HG03354 (cell line): ENCODE data around the gene ROPN1.
"Not testable (repeated sequence)": the region's sequence is repeated elsewhere in the genome, so short reads cannot be mapped to it uniquely, and the experiment has no call there.

ENCODE experiments used
- ATAC-seq: cut with Tn5 transposase; IDR thresholded peaks from one replicate; pipeline ENCODE4 v1.9.1; 2021; ENCODE audit warnings: mild to moderate bottlenecking; ENCODE audit not compliant: unreplicated experiment, poor library complexity, severe bottlenecking

ROPN1 gene

GRCh38 chr3:123991730-123992588 lies at the start of gene ROPN1:
ROPN1 (minus strand) TSS chr3:123992124; CDS start chr3:123980481, 11,643 bp downstream.
- ATAC-seq = peak; percentile 50

GRCh38 chr3:124041553-124041952 lies 49.6 kb upstream of the ROPN1 start:
- ATAC-seq = no peak

GRCh38 chr3:124037326-124037725 lies 45.4 kb upstream of the ROPN1 start:
- no peak for ATAC-seq

GRCh38 chr3:124036214-124036613 lies 44.3 kb upstream of the ROPN1 start:
- not testable (repeated sequence) for ATAC-seq

GRCh38 chr3:124035463-124036121 lies 43.7 kb upstream of the ROPN1 start:
- ATAC-seq = no peak

GRCh38 chr3:124034844-124035152 lies 42.9 kb upstream of the ROPN1 start:
- ATAC-seq = no peak

GRCh38 chr3:124034016-124034843 lies 42.3 kb upstream of the ROPN1 start:
- ATAC-seq = no peak

- ATAC-seq = peak; percentile 25
Measured at GRCh38 chr3:124033360-124034015, 41.6 kb upstream of the ROPN1 start, which contains the start of gene KALRN. KALRN (plus strand) TSS chr3:124033369.

GRCh38 chr3:124032881-124033359 lies 41.0 kb upstream of the ROPN1 start:
- ATAC-seq = peak; percentile 92

- ATAC-seq = no peak
Measured at GRCh38 chr3:124032311-124032880, 40.5 kb upstream of the ROPN1 start.

GRCh38 chr3:124026516-124026915 lies 34.6 kb upstream of the ROPN1 start:
- ATAC-seq = no peak

GRCh38 chr3:124023531-124023930 lies 31.6 kb upstream of the ROPN1 start:
- ATAC-seq = not testable (repeated sequence)

- ATAC-seq = no peak
Measured at GRCh38 chr3:124019291-124019690, 27.4 kb upstream of the ROPN1 start.

- not testable (repeated sequence) for ATAC-seq
Measured at GRCh38 chr3:124017502-124017901, 25.6 kb upstream of the ROPN1 start.

GRCh38 chr3:124016483-124016882 lies 24.6 kb upstream of the ROPN1 start:
- ATAC-seq = not testable (repeated sequence)

- ATAC-seq = no peak
Measured at GRCh38 chr3:124014366-124014942, 22.5 kb upstream of the ROPN1 start.

- ATAC-seq = not testable (repeated sequence)
Measured at GRCh38 chr3:124008321-124008720, 16.4 kb upstream of the ROPN1 start.

- ATAC-seq = no peak
Measured at GRCh38 chr3:124007186-124007585, 15.3 kb upstream of the ROPN1 start.
